Measurements from ENCODE around the gene PSD2. TPM values are rescaled to one million over a fixed set of nuclear protein-coding genes. Genes with fewer than 3 reads are reported as not detected.

PSD2 gene
- total RNA-seq, 1 experiment from 2014 or later: 0.05 TPM

DNA sequence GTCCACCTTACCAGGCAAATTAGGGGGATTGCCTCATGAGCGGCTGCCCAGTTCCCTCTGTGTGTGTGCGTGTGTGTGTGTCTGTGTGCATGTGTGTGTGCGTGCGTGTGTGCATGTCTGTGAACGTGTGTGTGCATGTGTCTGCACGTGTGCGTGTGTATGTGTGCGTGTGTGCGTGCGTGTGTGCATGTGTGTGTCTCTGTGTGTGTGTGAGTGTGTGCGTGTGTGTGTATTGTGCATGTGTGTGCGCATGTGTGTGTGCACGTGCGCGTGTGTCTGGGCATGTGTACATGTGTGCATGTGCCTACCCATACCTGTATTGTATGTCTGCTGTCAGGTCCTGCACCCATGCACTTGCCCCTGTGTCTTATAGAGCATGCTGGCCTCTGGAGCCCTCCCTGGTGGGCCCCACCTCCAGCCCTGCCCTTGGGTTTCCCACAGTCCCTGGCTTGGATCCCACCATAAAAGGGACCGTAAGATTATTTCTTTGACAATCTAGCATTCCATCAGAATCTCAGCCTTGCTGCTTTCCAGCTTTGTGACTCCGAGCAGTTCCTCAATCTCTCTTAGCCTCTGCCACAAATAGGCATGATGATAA lies 9.3 kb downstream of the PSD2 start:
- Histone ChIP-seq H3K27ac (ENCODE audit: low read length) (no peak overlapping the region), H3K27me3 (ENCODE audit: control insufficient read depth, insufficient read depth, low read length) (peaks cover 2% of the 10 kb centered on the region; the same call in 1 of the 2 replicates), H3K36me3 (ENCODE audit: control insufficient read depth, insufficient read depth, low read length) (no peaks in the 10 kb centered on the region), H3K4me1 (ENCODE audit: control insufficient read depth, insufficient read depth, low read length) (no peaks in the 10 kb centered on the region), H3K4me3 (ENCODE audit: low read depth in 2 of 2, low read length in 2 of 2) (no peak overlapping the region), H3K9me3 (ENCODE audit: control insufficient read depth, insufficient read depth, low read depth, low read length) (no peaks in the 10 kb centered on the region)
- ATAC-seq (no peak), DNase-seq (ENCODE audit: low read depth, low spot score) (no peak)
- BruUV-seq (replicated peaks): no TSS peak
- in situ Hi-C loops (cut with HindIII; ENCODE audit: low pct_unique_long_range_greater_than_20kb, low sequenced_read_pairs): no loop called here
- POLR2A ChIA-PET: no interaction called here
- CTCF ChIA-PET: interaction anchor here (0.6 kb wide), 1 partner anchor 474 kb away, joined by 5 read pairs; no protein-coding TSS in a partner anchor
- TF ChIP-seq TCF7L2 (IDR thresholded peaks at IDR 0.05; ENCODE audit: low read depth, low read length): no peak
- no peak for TF ChIP-seq POLR2AphosphoS5 (IDR thresholded peaks at IDR 0.05; ENCODE audit: low read depth, low read length)
- TF ChIP-seq, protein P1, sequence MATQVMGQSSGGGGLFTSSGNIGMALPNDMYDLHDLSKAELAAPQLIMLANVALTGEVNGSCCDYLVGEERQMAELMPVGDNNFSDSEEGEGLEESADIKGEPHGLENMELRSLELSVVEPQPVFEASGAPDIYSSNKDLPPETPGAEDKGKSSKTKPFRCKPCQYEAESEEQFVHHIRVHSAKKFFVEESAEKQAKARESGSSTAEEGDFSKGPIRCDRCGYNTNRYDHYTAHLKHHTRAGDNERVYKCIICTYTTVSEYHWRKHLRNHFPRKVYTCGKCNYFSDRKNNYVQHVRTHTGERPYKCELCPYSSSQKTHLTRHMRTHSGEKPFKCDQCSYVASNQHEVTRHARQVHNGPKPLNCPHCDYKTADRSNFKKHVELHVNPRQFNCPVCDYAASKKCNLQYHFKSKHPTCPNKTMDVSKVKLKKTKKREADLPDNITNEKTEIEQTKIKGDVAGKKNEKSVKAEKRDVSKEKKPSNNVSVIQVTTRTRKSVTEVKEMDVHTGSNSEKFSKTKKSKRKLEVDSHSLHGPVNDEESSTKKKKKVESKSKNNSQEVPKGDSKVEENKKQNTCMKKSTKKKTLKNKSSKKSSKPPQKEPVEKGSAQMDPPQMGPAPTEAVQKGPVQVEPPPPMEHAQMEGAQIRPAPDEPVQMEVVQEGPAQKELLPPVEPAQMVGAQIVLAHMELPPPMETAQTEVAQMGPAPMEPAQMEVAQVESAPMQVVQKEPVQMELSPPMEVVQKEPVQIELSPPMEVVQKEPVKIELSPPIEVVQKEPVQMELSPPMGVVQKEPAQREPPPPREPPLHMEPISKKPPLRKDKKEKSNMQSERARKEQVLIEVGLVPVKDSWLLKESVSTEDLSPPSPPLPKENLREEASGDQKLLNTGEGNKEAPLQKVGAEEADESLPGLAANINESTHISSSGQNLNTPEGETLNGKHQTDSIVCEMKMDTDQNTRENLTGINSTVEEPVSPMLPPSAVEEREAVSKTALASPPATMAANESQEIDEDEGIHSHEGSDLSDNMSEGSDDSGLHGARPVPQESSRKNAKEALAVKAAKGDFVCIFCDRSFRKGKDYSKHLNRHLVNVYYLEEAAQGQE (IDR thresholded peaks at IDR 0.05; ENCODE audit: insufficient read depth in 1 of 2, low read depth in 2 of 2, low read length in 1 of 2): no peak
- TF ChIP-seq SIN3A (IDR thresholded peaks at IDR 0.05; ENCODE audit: borderline replicate concordance, insufficient read depth, low read depth, low read length): no peak
- TF ChIP-seq, protein P2, sequence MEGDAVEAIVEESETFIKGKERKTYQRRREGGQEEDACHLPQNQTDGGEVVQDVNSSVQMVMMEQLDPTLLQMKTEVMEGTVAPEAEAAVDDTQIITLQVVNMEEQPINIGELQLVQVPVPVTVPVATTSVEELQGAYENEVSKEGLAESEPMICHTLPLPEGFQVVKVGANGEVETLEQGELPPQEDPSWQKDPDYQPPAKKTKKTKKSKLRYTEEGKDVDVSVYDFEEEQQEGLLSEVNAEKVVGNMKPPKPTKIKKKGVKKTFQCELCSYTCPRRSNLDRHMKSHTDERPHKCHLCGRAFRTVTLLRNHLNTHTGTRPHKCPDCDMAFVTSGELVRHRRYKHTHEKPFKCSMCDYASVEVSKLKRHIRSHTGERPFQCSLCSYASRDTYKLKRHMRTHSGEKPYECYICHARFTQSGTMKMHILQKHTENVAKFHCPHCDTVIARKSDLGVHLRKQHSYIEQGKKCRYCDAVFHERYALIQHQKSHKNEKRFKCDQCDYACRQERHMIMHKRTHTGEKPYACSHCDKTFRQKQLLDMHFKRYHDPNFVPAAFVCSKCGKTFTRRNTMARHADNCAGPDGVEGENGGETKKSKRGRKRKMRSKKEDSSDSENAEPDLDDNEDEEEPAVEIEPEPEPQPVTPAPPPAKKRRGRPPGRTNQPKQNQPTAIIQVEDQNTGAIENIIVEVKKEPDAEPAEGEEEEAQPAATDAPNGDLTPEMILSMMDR (IDR thresholded peaks at IDR 0.05): no peak
- intact Hi-C loops (cut with micrococcal nuclease; ENCODE audit: unreplicated experiment): no loop called here

DNA sequence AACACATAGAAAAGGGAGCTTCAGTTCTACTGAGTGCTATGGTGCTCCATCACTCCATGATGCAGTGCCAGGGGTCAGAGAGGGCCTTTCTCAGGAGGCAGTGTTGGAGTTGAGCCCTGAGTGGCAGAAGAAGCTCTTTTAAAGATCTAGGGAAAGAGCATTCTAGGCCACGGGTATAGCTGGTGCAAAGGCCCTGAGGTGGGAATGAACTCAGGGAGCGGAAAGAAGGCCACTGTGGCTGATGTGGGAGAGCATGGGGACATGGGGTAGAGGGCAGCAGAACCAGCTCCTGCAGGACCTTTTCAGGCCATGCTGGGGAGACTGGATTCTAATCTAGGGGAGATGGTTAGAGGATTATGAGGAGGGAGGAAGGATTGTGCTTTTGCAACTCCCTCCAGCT lies 9.9 kb downstream of the PSD2 start:
- ChIA-PET CTCF (no interaction called here), POLR2A (no interaction called here)
- no TSS peak for BruUV-seq (replicated peaks)
- Histone ChIP-seq H3K9me3 (ENCODE audit: control insufficient read depth, insufficient read depth, low read depth, low read length) (no peaks in the 10 kb centered on the region), H3K27ac (ENCODE audit: low read length) (no peak overlapping the region), H3K27me3 (ENCODE audit: control insufficient read depth, insufficient read depth, low read length) (peaks cover 2% of the 10 kb centered on the region; the same call in 1 of the 2 replicates), H3K36me3 (ENCODE audit: control insufficient read depth, insufficient read depth, low read length) (no peaks in the 10 kb centered on the region), H3K4me1 (ENCODE audit: control insufficient read depth, insufficient read depth, low read length) (no peaks in the 10 kb centered on the region), H3K4me3 (ENCODE audit: low read depth in 2 of 2, low read length in 2 of 2) (no peak overlapping the region)
- in situ Hi-C loops (cut with HindIII; ENCODE audit: low pct_unique_long_range_greater_than_20kb, low sequenced_read_pairs) (no loop called here), intact Hi-C loops (cut with micrococcal nuclease; ENCODE audit: unreplicated experiment) (no loop called here)
- DNase-seq (ENCODE audit: low read depth, low spot score) (no peak), ATAC-seq (no peak)
- TF ChIP-seq, protein P2 (IDR thresholded peaks at IDR 0.05): no peak
- TF ChIP-seq SIN3A (IDR thresholded peaks at IDR 0.05; ENCODE audit: borderline replicate concordance, insufficient read depth, low read depth, low read length) (no peak), POLR2AphosphoS5 (IDR thresholded peaks at IDR 0.05; ENCODE audit: low read depth, low read length) (no peak), TCF7L2 (IDR thresholded peaks at IDR 0.05; ENCODE audit: low read depth, low read length) (no peak)
- TF ChIP-seq, protein P1 (IDR thresholded peaks at IDR 0.05; ENCODE audit: insufficient read depth in 1 of 2, low read depth in 2 of 2, low read length in 1 of 2): no peak
